Trophoblast cell (in vitro differentiated cells and primary cell): Measurements from ENCODE around the gene AQP12B.

Source experiments
- DNase-seq, 2 donors: peaks; one replicate each; pipeline ENCODE4 v3.0.0-alpha.2; 2016
- H2AFZ ChIP-seq: 2 replicates; pipeline ENCODE4 v1.6.1; 2013; ENCODE audit warnings: low read length, moderate library complexity, mild to moderate bottlenecking; ENCODE audit not compliant: insufficient read depth, poor library complexity
- H2AK5ac ChIP-seq: 2 replicates; pipeline ENCODE4 v1.6.1; 2013; ENCODE audit warnings: mild to moderate bottlenecking, low read length
- H2BK120ac ChIP-seq: 2 replicates; pipeline ENCODE4 v1.6.1; 2013; ENCODE audit warnings: low read length, mild to moderate bottlenecking, moderate library complexity; ENCODE audit not compliant: insufficient read depth, poor library complexity
- H2BK12ac ChIP-seq: 2 replicates; pipeline ENCODE4 v1.6.1; 2013; ENCODE audit warnings: mild to moderate bottlenecking, low read length, moderate library complexity
- H2BK5ac ChIP-seq: 2 replicates; pipeline ENCODE4 v1.6.1; 2013; ENCODE audit warnings: low read length, low read depth, moderate library complexity, mild to moderate bottlenecking; ENCODE audit not compliant: poor library complexity
- H3K14ac ChIP-seq: 2 replicates; pipeline ENCODE4 v1.6.1; 2013; ENCODE audit warnings: mild to moderate bottlenecking, low read length
- H3K18ac ChIP-seq: 2 replicates; pipeline ENCODE4 v1.6.1; 2013; ENCODE audit warnings: mild to moderate bottlenecking, low read length
- H3K23ac ChIP-seq: 2 replicates; pipeline ENCODE4 v1.6.1; 2013; ENCODE audit warnings: low read length
- H3K27ac ChIP-seq: 2 replicates; pipeline ENCODE4 v1.5.1; 2013; ENCODE audit warnings: low read depth, mild to moderate bottlenecking, inconsistent platforms, low read length, moderate library complexity
- H3K27me3 ChIP-seq: 2 replicates; pipeline ENCODE4 v1.6.1; 2013; ENCODE audit warnings: inconsistent platforms, mild to moderate bottlenecking, low read length, moderate library complexity; ENCODE audit not compliant: insufficient read depth
- H3K36me3 ChIP-seq, 2 experiments: 1 replicate in 1 of 2; 2 replicates in 1 of 2; pipeline ENCODE4 v1.6.1; 2013; ENCODE audit warnings: low read length in 2 of 2, mild to moderate bottlenecking in 2 of 2, moderate library complexity in 1 of 2; ENCODE audit not compliant: insufficient read depth in 2 of 2, control insufficient read depth in 1 of 2
- H3K4ac ChIP-seq: 2 replicates; pipeline ENCODE4 v1.6.1; 2013; ENCODE audit warnings: low read depth, mild to moderate bottlenecking, low read length, moderate library complexity
- H3K4me1 ChIP-seq, 2 experiments: 1 replicate in 1 of 2; 2 replicates in 1 of 2; pipeline ENCODE4 v1.6.1; 2013; ENCODE audit warnings: low read length in 2 of 2, mild to moderate bottlenecking in 2 of 2, moderate library complexity in 1 of 2; ENCODE audit not compliant: insufficient read depth in 2 of 2, control insufficient read depth in 1 of 2
- H3K4me2 ChIP-seq: 2 replicates; pipeline ENCODE4 v1.6.1; 2013; ENCODE audit warnings: inconsistent platforms, mild to moderate bottlenecking, low read length, moderate library complexity
- H3K4me3 ChIP-seq: 2 replicates; pipeline ENCODE4 v1.5.1; 2013; ENCODE audit warnings: mild to moderate bottlenecking, low read depth, low read length, inconsistent platforms
- H3K79me1 ChIP-seq: one replicate; pipeline ENCODE4 v1.6.1; 2013; ENCODE audit warnings: low read length
- H3K79me2 ChIP-seq: 2 replicates; pipeline ENCODE4 v1.6.1; 2013; ENCODE audit warnings: low read length, mild to moderate bottlenecking; ENCODE audit not compliant: control insufficient read depth, insufficient read depth, poor library complexity
- H3K9ac ChIP-seq: 2 replicates; pipeline ENCODE4 v1.6.1; 2013; ENCODE audit warnings: mild to moderate bottlenecking, low read length
- H3K9me3 ChIP-seq: 2 replicates; pipeline ENCODE4 v1.6.1; 2013; ENCODE audit warnings: low read depth, mild to moderate bottlenecking, control low read depth, inconsistent platforms, low read length; ENCODE audit not compliant: insufficient read depth
- H4K12ac ChIP-seq: 2 replicates; pipeline ENCODE4 v1.6.1; 2013; ENCODE audit warnings: low read depth, mild to moderate bottlenecking, low read length, moderate library complexity
- H4K8ac ChIP-seq: 2 replicates; pipeline ENCODE4 v1.6.1; 2013; ENCODE audit warnings: low read depth, mild to moderate bottlenecking, low read length, moderate library complexity
- H4K91ac ChIP-seq: one replicate; pipeline ENCODE4 v1.6.1; 2013; ENCODE audit warnings: low read depth, mild to moderate bottlenecking, low read length, moderate library complexity
- WGBS: extraction: QIAGEN DNeasy Blood & Tissue Kit; methylation state at CpG from one replicate; pipeline ENCODE4 v1.1.7; 2013; ENCODE audit warnings: missing lambda C conversion rate; ENCODE audit not compliant: insufficient read length, insufficient coverage; ENCODE audit errors: extremely low coverage; 5-methylcytosine and 5-hydroxymethylcytosine counted together

The AQP12B gene

DNA sequence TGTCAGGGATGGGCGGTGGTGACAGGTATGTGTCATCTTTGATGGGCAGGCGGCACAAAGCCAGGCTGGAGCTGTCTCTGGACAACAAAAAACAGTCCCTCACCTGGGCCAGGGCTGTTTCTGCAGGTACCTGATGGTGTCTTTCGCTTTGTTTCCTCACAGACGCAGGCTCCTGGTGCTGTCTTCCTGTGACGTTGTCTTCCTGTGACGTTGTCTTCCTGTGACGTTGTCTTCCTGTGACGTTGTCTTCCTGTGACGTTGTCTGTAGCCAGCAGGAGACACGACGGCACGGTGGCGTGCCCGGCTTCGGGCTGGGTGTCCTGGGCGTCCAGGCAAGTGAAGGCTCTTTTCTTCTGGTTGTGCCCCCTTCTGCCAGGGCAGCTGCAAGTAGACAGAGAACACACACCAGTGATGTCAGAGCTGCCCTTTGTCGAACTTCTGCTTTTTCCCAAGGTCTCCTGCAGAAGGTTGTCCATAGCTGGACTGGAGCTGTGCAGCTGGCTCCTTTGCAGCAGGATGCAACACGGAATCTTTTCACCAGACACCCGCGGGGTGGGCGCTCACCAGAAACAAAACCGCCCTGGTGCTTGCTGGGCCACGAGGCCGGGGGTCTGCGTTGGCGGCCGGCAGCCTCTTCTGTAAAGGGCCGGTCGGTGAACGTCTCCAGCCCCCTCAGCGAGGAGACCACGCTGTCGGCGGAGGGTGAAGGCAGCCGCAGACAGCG is 36.3 kb downstream of the AQP12B start:
- Histone ChIP-seq H3K4me3 (no peak overlapping the region), H3K27me3 (no peaks in the 10 kb centered on the region), H3K14ac (no peak overlapping the region), H2AK5ac (no peak overlapping the region), H3K9ac (no peak overlapping the region), H3K4me2 (no peak overlapping the region), H2BK5ac (no peak overlapping the region), H4K91ac (no peak overlapping the region), H3K36me3 (no peaks in the 10 kb centered on the region), H3K9me3 (peaks cover 5% of the 10 kb centered on the region), H3K27ac (no peak overlapping the region), H3K4me1 (no peaks in the 10 kb centered on the region), H3K18ac (no peak overlapping the region), H3K79me2 (no peaks in the 10 kb centered on the region), H3K79me1 (no peaks in the 10 kb centered on the region), H3K4ac (no peak overlapping the region), H4K8ac (no peak overlapping the region), H2BK120ac (no peak overlapping the region), H3K23ac (no peak overlapping the region), H2AFZ (no peak overlapping the region), H4K12ac (no peak overlapping the region), H2BK12ac (no peak overlapping the region)
- no peak for DNase-seq
- WGBS = no CpG with 5 or more reads among the region's 36 CpGs

GRCh38 chr2:240645801-240646175 is 36.9 kb downstream of the AQP12B start:
- H2BK120ac ChIP-seq = no peak overlapping the region
- no peaks in the 10 kb centered on the region for H3K79me2 ChIP-seq
- no peak overlapping the region for H3K4me3 ChIP-seq
- H2BK5ac ChIP-seq = no peak overlapping the region
- no peak overlapping the region for H4K91ac ChIP-seq
- H3K4ac ChIP-seq = no peak overlapping the region
- no peaks in the 10 kb centered on the region for H3K4me1 ChIP-seq
- no CpG with 5 or more reads among the region's 10 CpGs for WGBS
- no peak overlapping the region for H3K18ac ChIP-seq
- H3K27ac ChIP-seq = no peak overlapping the region
- H2AK5ac ChIP-seq = no peak overlapping the region
- no peak for DNase-seq
- no peaks in the 10 kb centered on the region for H3K79me1 ChIP-seq
- peaks cover 5% of the 10 kb centered on the region for H3K9me3 ChIP-seq
- no peak overlapping the region for H3K14ac ChIP-seq
- no peak overlapping the region for H3K4me2 ChIP-seq
- H3K23ac ChIP-seq = no peak overlapping the region
- no peak overlapping the region for H3K9ac ChIP-seq
- H3K36me3 ChIP-seq = no peaks in the 10 kb centered on the region
- no peaks in the 10 kb centered on the region for H3K27me3 ChIP-seq
- H4K8ac ChIP-seq = no peak overlapping the region
- H2AFZ ChIP-seq = no peak overlapping the region
- no peak overlapping the region for H4K12ac ChIP-seq
- H2BK12ac ChIP-seq = no peak overlapping the region

DNA sequence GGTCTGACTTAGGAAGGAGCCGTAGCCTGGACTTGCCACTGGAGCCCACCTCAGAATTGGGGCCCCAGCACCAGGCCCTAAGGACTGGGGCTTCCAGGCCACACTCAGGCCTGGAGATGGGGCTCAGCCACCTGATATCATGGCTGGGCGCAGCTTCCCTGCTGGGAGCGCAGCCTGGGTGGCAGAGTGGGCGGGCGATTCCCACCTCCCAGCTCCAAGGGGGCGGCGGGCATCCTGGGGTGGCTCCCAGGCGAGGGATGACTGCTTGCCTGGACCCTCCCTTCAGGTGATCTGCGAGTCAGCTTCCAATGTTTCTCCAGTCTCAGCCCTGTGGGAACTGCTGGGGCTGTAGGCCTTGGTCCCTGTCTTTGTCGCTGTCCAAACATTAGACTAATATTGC is 37.3 kb downstream of the AQP12B start:
- no CpG with 5 or more reads among the region's 10 CpGs for WGBS
- no peak for DNase-seq
- Histone ChIP-seq H3K4me1 (no peaks in the 10 kb centered on the region), H3K36me3 (no peaks in the 10 kb centered on the region), H4K91ac (no peak overlapping the region), H2BK120ac (no peak overlapping the region), H3K27ac (no peak overlapping the region), H3K27me3 (no peaks in the 10 kb centered on the region), H3K79me2 (no peaks in the 10 kb centered on the region), H2BK12ac (no peak overlapping the region), H2AK5ac (no peak overlapping the region), H3K14ac (no peak overlapping the region), H3K4me3 (no peak overlapping the region), H2BK5ac (no peak overlapping the region), H3K9me3 (peaks cover 2% of the 10 kb centered on the region), H3K4ac (no peak overlapping the region), H3K4me2 (no peak overlapping the region), H3K23ac (no peak overlapping the region), H4K12ac (no peak overlapping the region), H2AFZ (no peak overlapping the region), H3K79me1 (no peaks in the 10 kb centered on the region), H3K18ac (no peak overlapping the region), H4K8ac (no peak overlapping the region), H3K9ac (no peak overlapping the region)

GRCh38 chr2:240644859-240645301 is 37.8 kb downstream of the AQP12B start:
- Histone ChIP-seq H3K4me1 (no peaks in the 10 kb centered on the region), H3K27ac (no peak overlapping the region), H3K79me1 (no peaks in the 10 kb centered on the region), H2BK5ac (no peak overlapping the region), H2BK12ac (no peak overlapping the region), H3K36me3 (no peaks in the 10 kb centered on the region), H2BK120ac (no peak overlapping the region), H3K9ac (no peak overlapping the region), H3K4ac (no peak overlapping the region), H3K23ac (no peak overlapping the region), H3K27me3 (no peaks in the 10 kb centered on the region), H4K8ac (no peak overlapping the region), H3K14ac (no peak overlapping the region), H2AK5ac (no peak overlapping the region), H4K12ac (no peak overlapping the region), H3K4me3 (no peak overlapping the region), H3K4me2 (no peak overlapping the region), H3K79me2 (no peaks in the 10 kb centered on the region), H4K91ac (no peak overlapping the region), H2AFZ (no peak overlapping the region), H3K18ac (no peak overlapping the region), H3K9me3 (no peaks in the 10 kb centered on the region)
- WGBS = no CpG with 5 or more reads among the region's 8 CpGs
- DNase-seq = no peak
